D721Med (cell line): ENCODE measurements around the gene ABL2.

Experiments
- DNase-seq: peaks from one replicate; pipeline ENCODE4 v3.0.0; 2011; ENCODE audit warnings: low spot score; ENCODE audit not compliant: insufficient read length
- FAIRE-seq: peaks from 2 replicates; lab custom pipeline; 2011; peaks lifted over from hg19 to GRCh38; lab: Jason Lieb, UNC
- CTCF ChIP-seq: IDR thresholded peaks from 2 replicates; pipeline ENCODE4 v1.5.1; 2012; ENCODE audit warnings: mild to moderate bottlenecking, control low read depth; ENCODE audit not compliant: insufficient read depth; ENCODE audit errors: missing control alignments

The ABL2 gene

DNA sequence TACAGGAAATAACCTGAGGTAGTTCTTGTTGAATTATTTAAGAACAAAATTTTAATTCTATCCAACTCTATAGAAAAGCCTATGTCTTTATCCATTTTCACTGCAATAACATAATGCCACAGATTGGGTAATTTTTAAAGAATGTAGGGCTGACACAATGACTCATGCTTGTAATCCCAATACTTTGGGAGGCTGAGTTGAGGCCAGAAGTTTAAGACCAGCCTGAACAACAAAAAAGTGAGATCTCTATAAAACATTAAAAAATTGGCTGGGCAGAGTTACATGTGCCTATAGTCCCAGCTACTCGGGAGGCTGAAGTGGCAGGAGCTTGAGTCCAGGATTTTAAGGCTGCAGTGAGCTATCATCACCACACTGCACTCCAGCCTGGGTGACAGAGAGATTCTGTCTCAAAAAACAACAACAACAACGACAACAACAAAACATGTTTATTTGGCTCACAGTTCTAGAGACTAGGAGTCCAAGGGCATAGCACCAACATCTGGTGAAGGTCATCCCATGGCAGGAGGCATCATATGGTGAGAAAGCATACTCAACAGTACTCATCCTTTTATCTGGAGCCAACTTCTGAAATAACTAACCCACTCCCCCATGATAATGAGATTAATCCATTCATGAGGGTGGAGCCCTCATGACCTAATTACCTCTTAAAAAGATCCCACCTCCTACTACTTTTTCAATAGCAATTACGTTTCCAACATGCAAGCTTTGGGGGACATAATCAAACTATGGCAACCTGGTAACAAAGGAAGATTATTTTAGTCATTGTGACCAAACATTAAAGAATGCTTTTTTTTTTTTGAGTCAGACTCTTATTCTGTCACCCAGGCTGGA is 59.6 kb downstream of the ABL2 start:
- no peak for TF ChIP-seq CTCF
- DNase-seq (no peak), FAIRE-seq (peak; percentile 21)

DNA sequence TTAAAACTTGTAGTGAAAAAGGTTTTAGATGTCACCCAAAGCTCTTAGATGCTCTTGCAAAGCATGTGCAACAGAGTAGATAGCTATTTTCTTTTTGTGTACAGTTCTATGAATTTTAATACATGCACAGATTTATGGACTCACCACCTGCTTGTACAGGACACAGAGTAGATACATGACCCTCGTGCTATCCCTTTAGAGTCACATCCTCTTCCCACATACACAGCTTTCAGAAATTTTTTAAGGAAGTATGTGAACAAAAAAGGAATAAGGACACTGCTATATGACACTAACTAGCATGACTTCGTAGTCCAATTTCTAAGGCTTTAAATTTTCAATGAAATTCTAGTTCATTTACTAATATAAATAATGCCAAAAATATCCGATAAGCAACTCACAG is 60.9 kb downstream of the ABL2 start:
- DNase-seq (no peak), FAIRE-seq (no peak)
- no peak for TF ChIP-seq CTCF

- TF ChIP-seq CTCF, result no peak
- no peak for FAIRE-seq
- no peak for DNase-seq
Observed at GRCh38 chr1:179167955-179168354, 61.5 kb downstream of the ABL2 start.

- FAIRE-seq, result peak; percentile 53
- TF ChIP-seq CTCF, result no peak
- DNase-seq, result no peak
Observed at GRCh38 chr1:179167418-179167777, 62.1 kb downstream of the ABL2 start.

DNA sequence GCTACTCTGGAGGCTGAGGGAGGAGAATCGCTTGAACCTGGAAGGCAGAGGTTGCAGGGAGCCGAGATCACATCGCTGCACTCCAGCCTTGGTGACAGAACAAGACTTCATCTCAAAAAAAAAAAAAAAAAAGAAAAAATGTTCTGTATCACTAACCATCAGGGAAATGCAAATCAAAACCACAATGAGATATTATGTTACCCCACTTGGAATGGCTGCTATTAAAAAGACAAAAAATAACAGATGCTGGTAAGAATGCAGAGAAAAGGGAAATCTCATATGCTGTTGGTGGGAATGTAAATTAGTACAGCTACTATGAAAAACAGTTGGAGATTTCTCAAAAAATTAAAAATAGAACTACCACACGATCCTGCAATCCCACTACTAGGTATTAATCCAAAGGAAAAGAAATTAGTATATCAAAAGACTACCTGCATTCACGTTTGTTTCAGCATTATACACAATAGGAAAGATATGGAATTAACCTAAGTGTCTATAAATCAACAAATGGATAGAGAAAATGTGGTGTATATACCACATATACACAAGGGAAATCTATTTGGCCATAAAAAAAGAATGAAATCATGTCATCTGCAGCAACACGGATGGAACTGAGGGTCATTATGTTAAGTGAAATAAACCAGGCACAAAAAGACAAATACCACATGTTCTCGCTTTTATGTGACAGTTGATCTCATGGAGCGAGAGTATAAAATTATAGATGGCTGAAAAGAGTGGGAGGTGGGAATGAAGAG is 62.6 kb downstream of the ABL2 start:
- peak; percentile 80 for FAIRE-seq
- no peak for TF ChIP-seq CTCF
- no peak for DNase-seq

DNA sequence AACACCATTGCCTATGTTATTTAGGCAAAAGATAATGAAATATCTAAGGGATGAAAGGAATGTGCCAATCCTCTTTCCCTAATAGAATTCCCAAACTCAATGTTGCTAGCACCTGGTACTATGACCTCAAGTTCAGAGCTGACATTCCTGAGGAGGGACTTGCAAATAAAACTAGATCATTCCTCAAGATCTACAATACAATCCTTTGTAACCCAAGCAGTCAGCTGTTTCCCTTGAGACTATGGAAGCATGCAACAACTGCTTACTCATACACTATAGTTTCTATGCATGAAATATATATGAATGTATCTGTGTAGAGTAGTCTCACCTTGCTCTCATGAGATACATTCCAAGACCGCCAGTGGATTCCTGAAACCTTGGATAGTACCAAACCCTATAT is 65.0 kb downstream of the ABL2 start:
- no peak for TF ChIP-seq CTCF
- DNase-seq (no peak), FAIRE-seq (no peak)

- DNase-seq (no peak), FAIRE-seq (peak; percentile 11)
- TF ChIP-seq CTCF, result no peak
Observed at GRCh38 chr1:179156708-179157107, 72.8 kb downstream of the ABL2 start.
